Measurements from ENCODE around the gene OSTM1.

The OSTM1 gene

GRCh38 chr6:108100003-108100402 is 25.5 kb upstream of the OSTM1 start:
- no peak for DNase-seq

- DNase-seq, result no peak
These were observed 23.3 kb upstream of the OSTM1 start for GRCh38 chr6:108097882-108098281.

- no peak for DNase-seq
These were observed 19.3 kb upstream of the OSTM1 start for GRCh38 chr6:108093781-108094300.

GRCh38 chr6:108091288-108091687 is 16.7 kb upstream of the OSTM1 start:
- DNase-seq, result no peak

- no peak for DNase-seq
These were observed 8.8 kb upstream of the OSTM1 start for GRCh38 chr6:108083349-108083748.

GRCh38 chr6:108082539-108082938 is 8.0 kb upstream of the OSTM1 start:
- DNase-seq, result no peak

- peak; percentile 19 for DNase-seq
These were observed 5.7 kb upstream of the OSTM1 start for GRCh38 chr6:108080010-108080780.

GRCh38 chr6:108078191-108078590 is 3.6 kb upstream of the OSTM1 start:
- no peak for DNase-seq

GRCh38 chr6:108074057-108074358 is 533 bp downstream of the OSTM1 start:
- no peak for DNase-seq

GRCh38 chr6:108071736-108072276 is 2.7 kb downstream of the OSTM1 start:
- DNase-seq, result no peak

GRCh38 chr6:108068618-108069017 is 5.9 kb downstream of the OSTM1 start:
- no peak for DNase-seq

- DNase-seq, result no peak
These were observed 6.4 kb downstream of the OSTM1 start for GRCh38 chr6:108068182-108068581.

- DNase-seq, result no peak
These were observed 21.8 kb downstream of the OSTM1 start for GRCh38 chr6:108052706-108053105.

GRCh38 chr6:108051481-108051880 is 23.1 kb downstream of the OSTM1 start:
- DNase-seq, result no peak

GRCh38 chr6:108039681-108040080 is 34.9 kb downstream of the OSTM1 start:
- no peak for DNase-seq

GRCh38 chr6:108036884-108037283 is 37.7 kb downstream of the OSTM1 start:
- no peak for DNase-seq

GRCh38 chr6:108031968-108032367 is 42.6 kb downstream of the OSTM1 start:
- no peak for DNase-seq

GRCh38 chr6:108030211-108030610 is 44.3 kb downstream of the OSTM1 start:
- no peak for DNase-seq

GRCh38 chr6:108029226-108029921 is 45.2 kb downstream of the OSTM1 start:
- DNase-seq, result no peak

- DNase-seq, result peak; percentile 4
These were observed 46.9 kb downstream of the OSTM1 start for GRCh38 chr6:108027594-108027993.

GRCh38 chr6:108027056-108027455 is 47.5 kb downstream of the OSTM1 start:
- DNase-seq, result no peak

- DNase-seq, result no peak
These were observed 50.0 kb downstream of the OSTM1 start for GRCh38 chr6:108024427-108025073.

GRCh38 chr6:108020472-108021116 is 53.9 kb downstream of the OSTM1 start:
- DNase-seq, result no peak

Measured in fibroblast of skin of right quadriceps (primary cell).